Esophagus muscularis mucosa (tissue), 3 donors: ENCODE data around the gene OBSCN.

Source experiments
- POLR2A ChIP-seq: fragments of 450-650 bp; IDR thresholded peaks from one replicate; pipeline ENCODE4 v1.6.1; 2017; ENCODE audit warnings: antibody characterized with exemption, moderate library complexity, mild to moderate bottlenecking, low read depth
- POLR2AphosphoS5 ChIP-seq, 2 donors: sonication (generic); formaldehyde crosslinking; IDR thresholded peaks; one replicate each; pipeline ENCODE4 v1.6.1; 2017; ENCODE audit warnings: antibody characterized with exemption in 2 of 2
- TF ChIP-seq, protein P1 (sequence below), 3 experiments: fragments of 200-600 bp in 2 of 3; fragments of 450-650 bp in 1 of 3; sonication (generic) in 2 of 3; IDR thresholded peaks; one replicate each; pipeline ENCODE4 v1.5.1; 2017 to 2019; ENCODE audit warnings: antibody characterized with exemption in 3 of 3, mild to moderate bottlenecking in 2 of 3, moderate library complexity in 1 of 3

- TF ChIP-seq POLR2A (no peak), POLR2AphosphoS5 (IDR thresholded peaks at IDR 0.05) (no peak)
- TF ChIP-seq, protein P1, sequence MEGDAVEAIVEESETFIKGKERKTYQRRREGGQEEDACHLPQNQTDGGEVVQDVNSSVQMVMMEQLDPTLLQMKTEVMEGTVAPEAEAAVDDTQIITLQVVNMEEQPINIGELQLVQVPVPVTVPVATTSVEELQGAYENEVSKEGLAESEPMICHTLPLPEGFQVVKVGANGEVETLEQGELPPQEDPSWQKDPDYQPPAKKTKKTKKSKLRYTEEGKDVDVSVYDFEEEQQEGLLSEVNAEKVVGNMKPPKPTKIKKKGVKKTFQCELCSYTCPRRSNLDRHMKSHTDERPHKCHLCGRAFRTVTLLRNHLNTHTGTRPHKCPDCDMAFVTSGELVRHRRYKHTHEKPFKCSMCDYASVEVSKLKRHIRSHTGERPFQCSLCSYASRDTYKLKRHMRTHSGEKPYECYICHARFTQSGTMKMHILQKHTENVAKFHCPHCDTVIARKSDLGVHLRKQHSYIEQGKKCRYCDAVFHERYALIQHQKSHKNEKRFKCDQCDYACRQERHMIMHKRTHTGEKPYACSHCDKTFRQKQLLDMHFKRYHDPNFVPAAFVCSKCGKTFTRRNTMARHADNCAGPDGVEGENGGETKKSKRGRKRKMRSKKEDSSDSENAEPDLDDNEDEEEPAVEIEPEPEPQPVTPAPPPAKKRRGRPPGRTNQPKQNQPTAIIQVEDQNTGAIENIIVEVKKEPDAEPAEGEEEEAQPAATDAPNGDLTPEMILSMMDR (IDR thresholded peaks at IDR 0.05), result no peak
Observed at GRCh38 chr1:228273720-228274451, 66.0 kb downstream of the OBSCN start.
